ENCODE results near the gene MPO.

MPO gene

GRCh38 chr17:58253082-58253481 lies 27.7 kb downstream of the MPO start:
- H3K4ac ChIP-seq (ENCODE audit: low read length) = no peak overlapping the region
- H2AFZ ChIP-seq (ENCODE audit: low read length) = no peak overlapping the region
- 100% methylated on average over 1 of the region's 3 CpGs for WGBS, 2 donors (ENCODE audit: extremely low coverage in 2 of 2, insufficient read length in 2 of 2, insufficient replicate concordance in 1 of 2)
- no peaks in the 10 kb centered on the region for H3K36me3 ChIP-seq (replicated peaks in 1 of 2; ENCODE audit: control insufficient read depth in 2 of 2, insufficient read depth in 2 of 2, low read length in 2 of 2)
- H3K4me3 ChIP-seq (ENCODE audit: low read length in 2 of 2) = no peak overlapping the region
- H3K9ac ChIP-seq (ENCODE audit: low read depth, low read length, poor library complexity) = no peak overlapping the region
- H2BK120ac ChIP-seq (ENCODE audit: low read depth, low read length) = no peak overlapping the region
- no peak overlapping the region for H4K91ac ChIP-seq (ENCODE audit: low read depth, low read length, poor library complexity)
- no peaks in the 10 kb centered on the region for H3K79me1 ChIP-seq (ENCODE audit: low read depth, low read length)
- H3K27ac ChIP-seq (replicated peaks; ENCODE audit: low read length) = no peak overlapping the region
- H3K4me1 ChIP-seq (ENCODE audit: control insufficient read depth in 2 of 2, insufficient read depth in 1 of 2, low read depth in 1 of 2, low read length in 2 of 2) = peaks cover 1% of the 10 kb centered on the region in 2 donors
- no peak overlapping the region for H2BK5ac ChIP-seq (ENCODE audit: low read length)
- H2BK12ac ChIP-seq (ENCODE audit: low read length) = no peak overlapping the region
- H3K4me2 ChIP-seq (ENCODE audit: insufficient read depth, low read length, poor library complexity, severe bottlenecking) = no peak overlapping the region
- DNase-seq (ENCODE audit: low spot score) = no peak
- H3K27me3 ChIP-seq (ENCODE audit: control insufficient read depth in 3 of 3, insufficient read depth in 3 of 3, low read depth in 1 of 3, low read length in 3 of 3) = peaks cover 8 to 67% (median 41%) of the 10 kb centered on the region in 3 experiments
- H3K18ac ChIP-seq (ENCODE audit: low read length) = no peak overlapping the region
- no peak overlapping the region for H3K23ac ChIP-seq (ENCODE audit: low read depth, low read length, poor library complexity)
- no peak overlapping the region for H4K8ac ChIP-seq (ENCODE audit: low read depth, low read length)
- peaks cover 5 to 8% of the 10 kb centered on the region in 2 donors for H3K9me3 ChIP-seq (replicated peaks in 1 of 2; ENCODE audit: control insufficient read depth in 2 of 2, insufficient read depth in 1 of 2, low read depth in 1 of 2, low read length in 2 of 2)
- H3K14ac ChIP-seq (ENCODE audit: low read length) = no peak overlapping the region
- no peak overlapping the region for H2BK15ac ChIP-seq (ENCODE audit: low read length)
- no peak overlapping the region for H2AK5ac ChIP-seq (ENCODE audit: low read depth, low read length)

- Histone ChIP-seq H2BK15ac (ENCODE audit: low read length) (no peak overlapping the region), H4K8ac (ENCODE audit: low read depth, low read length) (no peak overlapping the region), H3K4me2 (ENCODE audit: insufficient read depth, low read length, poor library complexity, severe bottlenecking) (no peak overlapping the region), H3K14ac (ENCODE audit: low read length) (no peak overlapping the region), H2BK120ac (ENCODE audit: low read depth, low read length) (peak overlapping the region; percentile 10), H3K18ac (ENCODE audit: low read length) (peak overlapping the region; percentile 50), H3K9me3 (replicated peaks in 1 of 2; ENCODE audit: control insufficient read depth in 2 of 2, insufficient read depth in 1 of 2, low read depth in 1 of 2, low read length in 2 of 2) (peaks cover 5 to 8% of the 10 kb centered on the region in 2 donors), H3K27ac (replicated peaks; ENCODE audit: low read length) (no peak overlapping the region), H3K9ac (ENCODE audit: low read depth, low read length, poor library complexity) (no peak overlapping the region), H2BK12ac (ENCODE audit: low read length) (no peak overlapping the region), H3K79me1 (ENCODE audit: low read depth, low read length) (no peaks in the 10 kb centered on the region), H4K91ac (ENCODE audit: low read depth, low read length, poor library complexity) (no peak overlapping the region), H3K23ac (ENCODE audit: low read depth, low read length, poor library complexity) (peak overlapping the region; percentile 75), H3K27me3 (ENCODE audit: control insufficient read depth in 3 of 3, insufficient read depth in 3 of 3, low read depth in 1 of 3, low read length in 3 of 3) (peaks cover 8 to 75% (median 48%) of the 10 kb centered on the region in 3 experiments), H2BK5ac (ENCODE audit: low read length) (no peak overlapping the region), H3K4me3 (ENCODE audit: low read length in 2 of 2) (no peak overlapping the region), H2AFZ (ENCODE audit: low read length) (no peak overlapping the region), H3K4ac (ENCODE audit: low read length) (no peak overlapping the region), H3K4me1 (ENCODE audit: control insufficient read depth in 2 of 2, insufficient read depth in 1 of 2, low read depth in 1 of 2, low read length in 2 of 2) (peaks cover 1% of the 10 kb centered on the region in 2 donors), H3K36me3 (replicated peaks in 1 of 2; ENCODE audit: control insufficient read depth in 2 of 2, insufficient read depth in 2 of 2, low read length in 2 of 2) (no peaks in the 10 kb centered on the region), H2AK5ac (ENCODE audit: low read depth, low read length) (peak overlapping the region; percentile 52)
- DNase-seq (ENCODE audit: low spot score) = no peak
- WGBS, 2 donors (ENCODE audit: extremely low coverage in 2 of 2, insufficient read length in 2 of 2, insufficient replicate concordance in 1 of 2) = no CpG with 5 or more reads among the region's 9 CpGs
Observed at GRCh38 chr17:58252141-58252540, 28.6 kb downstream of the MPO start.

DNA sequence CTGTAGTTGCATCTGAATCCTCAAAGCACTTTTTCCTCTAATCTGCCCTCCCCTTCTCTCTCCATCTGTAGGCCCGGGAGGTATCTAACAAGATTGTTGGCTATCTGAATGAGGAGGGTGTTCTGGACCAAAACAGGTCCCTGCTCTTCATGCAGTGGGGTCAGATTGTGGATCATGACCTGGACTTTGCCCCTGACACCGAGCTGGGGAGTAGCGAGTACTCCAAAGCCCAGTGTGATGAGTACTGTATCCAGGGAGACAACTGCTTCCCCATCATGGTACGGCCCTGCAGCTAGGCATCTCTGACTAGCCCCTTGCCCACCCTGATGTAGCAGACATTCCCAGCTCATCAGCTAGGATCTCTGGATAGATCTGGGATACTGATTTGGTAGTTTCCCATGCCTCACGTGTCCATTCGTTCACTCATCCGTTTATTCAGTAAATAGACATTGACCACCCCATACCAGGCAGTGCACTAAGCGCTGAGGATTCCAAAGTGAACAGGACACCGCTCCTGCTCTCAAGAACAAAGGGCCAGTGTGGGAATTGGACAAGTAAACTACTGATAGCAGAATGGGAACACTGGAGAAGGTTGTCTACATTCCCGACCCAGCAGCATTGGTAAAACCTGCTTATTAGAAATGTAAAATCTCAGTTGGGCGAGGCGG lies 30.3 kb downstream of the MPO start:
- Histone ChIP-seq H3K4me2 (ENCODE audit: insufficient read depth, low read length, poor library complexity, severe bottlenecking) (no peak overlapping the region), H3K9me3 (replicated peaks in 1 of 2; ENCODE audit: control insufficient read depth in 2 of 2, insufficient read depth in 1 of 2, low read depth in 1 of 2, low read length in 2 of 2) (peaks cover 5 to 8% of the 10 kb centered on the region in 2 donors), H3K14ac (ENCODE audit: low read length) (no peak overlapping the region), H2BK15ac (ENCODE audit: low read length) (no peak overlapping the region), H3K36me3 (replicated peaks in 1 of 2; ENCODE audit: control insufficient read depth in 2 of 2, insufficient read depth in 2 of 2, low read length in 2 of 2) (no peaks in the 10 kb centered on the region), H4K91ac (ENCODE audit: low read depth, low read length, poor library complexity) (no peak overlapping the region), H3K4ac (ENCODE audit: low read length) (no peak overlapping the region), H3K9ac (ENCODE audit: low read depth, low read length, poor library complexity) (no peak overlapping the region), H4K8ac (ENCODE audit: low read depth, low read length) (no peak overlapping the region), H3K27ac (replicated peaks; ENCODE audit: low read length) (no peak overlapping the region), H2AFZ (ENCODE audit: low read length) (peak overlapping the region; percentile 96), H2AK5ac (ENCODE audit: low read depth, low read length) (no peak overlapping the region), H3K23ac (ENCODE audit: low read depth, low read length, poor library complexity) (no peak overlapping the region), H2BK5ac (ENCODE audit: low read length) (no peak overlapping the region), H3K18ac (ENCODE audit: low read length) (no peak overlapping the region), H2BK120ac (ENCODE audit: low read depth, low read length) (no peak overlapping the region), H3K4me1 (ENCODE audit: control insufficient read depth in 2 of 2, insufficient read depth in 1 of 2, low read depth in 1 of 2, low read length in 2 of 2) (peaks cover 1% of the 10 kb centered on the region in 2 donors), H2BK12ac (ENCODE audit: low read length) (no peak overlapping the region), H3K27me3 (ENCODE audit: control insufficient read depth in 3 of 3, insufficient read depth in 3 of 3, low read depth in 1 of 3, low read length in 3 of 3) (peaks cover 8 to 85% (median 53%) of the 10 kb centered on the region in 3 experiments), H3K79me1 (ENCODE audit: low read depth, low read length) (no peaks in the 10 kb centered on the region), H3K4me3 (ENCODE audit: low read length in 2 of 2) (no peak overlapping the region)
- no peak for DNase-seq (ENCODE audit: low spot score)
- no CpG with 5 or more reads among the region's 12 CpGs for WGBS, 2 donors (ENCODE audit: extremely low coverage in 2 of 2, insufficient read length in 2 of 2, insufficient replicate concordance in 1 of 2)

GRCh38 chr17:58249270-58250133 lies 31.2 kb downstream of the MPO start:
- Histone ChIP-seq H4K91ac (ENCODE audit: low read depth, low read length, poor library complexity) (no peak overlapping the region), H3K14ac (ENCODE audit: low read length) (peak overlapping the region; percentile 22), H3K4me2 (ENCODE audit: insufficient read depth, low read length, poor library complexity, severe bottlenecking) (peak overlapping the region; percentile 66), H2BK15ac (ENCODE audit: low read length) (peak overlapping the region; percentile 62), H2AFZ (ENCODE audit: low read length) (peak overlapping the region; percentile 96), H3K23ac (ENCODE audit: low read depth, low read length, poor library complexity) (peak overlapping the region; percentile 62), H3K4ac (ENCODE audit: low read length) (peak overlapping the region; percentile 85), H3K79me1 (ENCODE audit: low read depth, low read length) (no peaks in the 10 kb centered on the region), H2AK5ac (ENCODE audit: low read depth, low read length) (peak overlapping the region; percentile 66), H3K27ac (replicated peaks; ENCODE audit: low read length) (no peak overlapping the region), H2BK5ac (ENCODE audit: low read length) (no peak overlapping the region), H3K9me3 (replicated peaks in 1 of 2; ENCODE audit: control insufficient read depth in 2 of 2, insufficient read depth in 1 of 2, low read depth in 1 of 2, low read length in 2 of 2) (peaks cover 5 to 8% of the 10 kb centered on the region in 2 donors), H4K8ac (ENCODE audit: low read depth, low read length) (no peak overlapping the region), H3K36me3 (replicated peaks in 1 of 2; ENCODE audit: control insufficient read depth in 2 of 2, insufficient read depth in 2 of 2, low read length in 2 of 2) (no peaks in the 10 kb centered on the region), H3K4me1 (ENCODE audit: control insufficient read depth in 2 of 2, insufficient read depth in 1 of 2, low read depth in 1 of 2, low read length in 2 of 2) (peaks cover 1% of the 10 kb centered on the region in 2 donors), H3K9ac (ENCODE audit: low read depth, low read length, poor library complexity) (peak overlapping the region; percentile 87), H2BK120ac (ENCODE audit: low read depth, low read length) (no peak overlapping the region), H3K18ac (ENCODE audit: low read length) (peak overlapping the region; percentile 95), H3K27me3 (ENCODE audit: control insufficient read depth in 3 of 3, insufficient read depth in 3 of 3, low read depth in 1 of 3, low read length in 3 of 3) (peaks cover 8 to 86% (median 49%) of the 10 kb centered on the region in 3 experiments), H2BK12ac (ENCODE audit: low read length) (peak overlapping the region; percentile 60), H3K4me3 (ENCODE audit: low read length in 2 of 2) (peak overlapping the region; percentile 38 to 72)
- DNase-seq (ENCODE audit: low spot score) = peak; percentile 61
- WGBS, 2 donors (ENCODE audit: extremely low coverage in 2 of 2, insufficient read length in 2 of 2, insufficient replicate concordance in 1 of 2) = no CpG with 5 or more reads among the region's 57 CpGs

All from neuronal stem cell (in vitro differentiated cells).